GM03348 (cell line): ENCODE data around the gene MICU1.
A peak's percentile ranks its signal among the peaks of the same experiment; 100 is the strongest.

Experiments
- DNase-seq: peaks from one replicate; pipeline ENCODE4 v3.0.0; 2012; ENCODE audit warnings: low spot score

MICU1 gene

GRCh38 chr10:72344932-72345331 is 280.9 kb downstream of the MICU1 start:
- no peak for DNase-seq

GRCh38 chr10:72342911-72343310 is 283.0 kb downstream of the MICU1 start:
- DNase-seq, result no peak

DNA sequence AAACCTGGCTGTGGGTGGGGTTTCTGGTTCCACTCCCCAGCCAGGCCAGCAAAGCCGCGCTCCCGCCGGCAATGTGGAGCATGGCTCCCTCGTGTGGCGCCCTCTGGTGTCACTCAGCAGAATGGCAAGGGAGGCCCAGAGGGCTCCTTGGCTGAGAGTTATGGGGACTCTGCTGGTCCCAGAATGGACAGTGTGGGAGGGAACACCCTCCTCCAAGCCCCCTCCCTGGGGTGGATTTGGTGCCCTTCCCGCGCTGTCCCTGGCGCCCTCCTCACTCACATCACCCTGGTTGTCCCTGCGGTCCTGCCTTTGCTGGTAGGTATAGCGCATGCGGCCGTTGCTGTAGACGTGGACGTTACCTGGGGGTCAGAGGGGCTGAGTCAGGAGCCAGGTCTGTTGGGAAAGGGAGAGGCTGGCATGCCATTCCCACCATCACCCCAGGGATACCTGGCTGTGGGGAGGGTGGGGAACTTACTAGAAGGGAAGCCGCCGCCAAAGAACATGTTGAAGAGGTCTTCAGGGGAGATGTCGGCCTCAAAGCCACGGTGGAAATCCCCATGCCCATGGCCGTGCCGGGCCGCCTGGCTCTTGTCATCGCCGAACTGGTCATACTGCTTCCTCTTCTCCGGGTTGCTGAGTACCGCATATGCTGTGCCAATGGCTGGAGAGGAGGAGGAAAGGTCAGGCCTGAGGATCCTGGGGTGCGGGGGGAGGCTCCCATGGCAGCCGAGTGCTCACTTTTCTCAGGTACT is 285.2 kb downstream of the MICU1 start:
- DNase-seq, result peak; percentile 85

GRCh38 chr10:72338180-72338579 is 287.7 kb downstream of the MICU1 start:
- no peak for DNase-seq

DNA sequence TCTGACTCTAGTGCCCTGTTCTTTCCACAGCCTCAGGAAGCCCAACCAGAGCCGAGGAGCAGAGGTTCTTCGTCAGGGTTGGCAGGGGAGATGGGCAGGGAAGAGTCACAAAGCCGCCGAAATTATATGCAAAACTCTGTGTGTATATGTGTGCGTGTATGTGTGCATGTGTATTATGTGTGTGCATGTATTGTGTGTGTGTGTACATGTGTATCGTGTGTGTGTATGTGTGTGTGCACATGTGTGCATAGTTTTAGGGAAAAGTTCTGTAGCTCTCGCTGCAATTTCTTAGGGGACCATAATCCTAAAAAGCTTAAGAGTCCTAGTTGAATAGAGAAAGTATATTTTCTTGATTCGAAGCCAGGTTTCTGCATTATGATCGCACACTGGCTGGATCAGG is 288.2 kb downstream of the MICU1 start:
- DNase-seq, result no peak

DNA sequence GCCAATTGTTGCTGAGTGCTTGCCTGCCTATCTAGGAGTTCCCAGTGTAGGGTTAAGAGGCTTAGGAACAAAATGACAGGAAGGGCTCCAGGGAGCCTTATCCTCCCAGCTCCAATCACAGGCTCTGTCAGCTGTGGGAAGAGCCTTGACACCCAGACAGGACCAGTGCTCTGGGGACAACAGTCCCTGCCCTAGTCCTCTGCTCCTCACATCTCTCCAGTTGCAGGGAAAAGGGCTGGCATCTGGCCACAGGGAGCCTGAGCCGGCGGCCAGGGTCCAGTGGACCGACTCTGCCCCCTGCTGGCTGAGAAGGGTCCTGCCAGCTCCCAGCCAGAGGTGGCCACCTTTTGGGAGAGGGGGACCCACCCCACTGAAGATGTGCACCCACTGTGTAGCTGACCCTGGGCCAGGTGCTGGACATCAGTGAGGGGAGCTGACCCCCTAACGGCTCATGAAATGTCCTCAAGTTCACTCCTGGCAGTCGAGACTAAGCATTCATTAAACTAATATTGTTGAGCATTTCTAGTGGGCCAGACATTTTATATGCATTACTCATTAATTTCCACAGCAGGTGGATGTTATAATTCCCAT is 288.7 kb downstream of the MICU1 start:
- DNase-seq, result peak; percentile 81

GRCh38 chr10:72336259-72337038 is 289.4 kb downstream of the MICU1 start:
- DNase-seq, result no peak

DNA sequence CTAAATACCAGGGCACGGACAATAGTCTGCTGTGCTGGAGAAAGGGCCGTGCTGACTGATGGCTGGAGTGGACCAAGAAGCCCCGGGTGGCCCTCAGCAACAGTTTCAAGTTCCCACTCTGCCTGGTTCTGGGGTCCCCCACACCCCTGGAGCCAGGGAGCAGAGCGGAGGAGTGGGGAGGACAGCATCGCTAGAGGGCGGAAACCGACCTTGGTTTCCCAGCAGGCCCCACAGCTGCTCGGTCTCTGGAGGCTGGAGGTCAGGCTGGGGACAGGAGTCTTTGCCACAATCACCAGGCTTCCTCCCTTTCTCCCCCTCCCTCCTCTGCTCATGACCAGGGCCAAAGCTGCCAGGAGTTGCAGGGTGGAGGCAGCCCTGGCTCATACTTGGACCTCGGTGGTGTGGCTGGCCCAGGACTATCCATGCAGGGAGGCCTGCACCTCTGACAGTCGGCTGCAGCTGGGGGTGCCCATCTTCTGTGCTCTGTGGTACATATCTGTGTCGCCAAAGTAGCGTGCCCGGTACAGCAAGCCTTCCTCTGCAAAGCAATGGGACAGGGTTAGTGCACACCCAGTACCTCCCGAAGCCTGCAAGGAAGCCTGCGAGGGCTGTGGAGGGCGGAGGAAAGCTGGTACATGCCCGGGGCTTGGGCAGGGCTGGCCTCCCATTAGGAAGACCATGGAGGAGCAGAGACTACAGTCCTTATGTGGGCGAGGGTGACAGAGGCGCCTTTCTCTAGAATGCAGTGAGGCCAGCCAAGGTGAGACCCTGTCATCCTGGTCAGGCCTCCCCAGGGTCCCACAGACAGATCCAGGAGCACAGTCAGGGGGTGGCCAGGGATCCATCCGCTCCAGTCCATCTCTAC is 290.3 kb downstream of the MICU1 start:
- no peak for DNase-seq

DNA sequence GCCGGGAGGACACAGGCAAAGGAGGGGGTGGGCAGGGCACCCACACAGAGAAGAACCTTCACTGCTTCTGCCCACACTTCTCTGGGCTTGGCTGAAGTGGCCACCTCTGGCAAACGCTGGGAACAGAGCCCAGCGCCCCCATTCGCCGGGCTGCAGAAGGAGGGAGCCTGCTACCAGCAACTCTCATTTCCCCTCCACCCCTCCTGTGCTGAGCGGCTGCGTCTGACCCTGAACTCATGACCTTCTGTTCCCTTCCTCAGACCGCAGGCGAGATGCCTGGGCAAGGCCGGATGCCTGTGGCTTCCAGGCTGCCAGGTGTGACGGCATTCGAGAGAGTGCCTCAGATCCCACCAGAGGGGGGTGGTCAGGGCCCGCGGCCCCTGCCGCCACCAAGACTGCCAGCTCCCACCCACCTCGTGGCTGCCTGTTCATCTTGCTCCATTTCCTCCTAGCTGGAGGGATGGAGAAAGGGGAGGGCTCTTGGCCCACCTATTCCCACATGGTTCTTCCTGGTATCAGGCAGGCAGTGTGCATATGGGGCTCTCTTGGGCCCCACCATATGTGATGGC is 291.0 kb downstream of the MICU1 start:
- no peak for DNase-seq

- no peak for DNase-seq
Measured at GRCh38 chr10:72334196-72334824, 291.6 kb downstream of the MICU1 start.

GRCh38 chr10:72333112-72334015 is 292.5 kb downstream of the MICU1 start:
- DNase-seq, result no peak

GRCh38 chr10:72332423-72333111 is 293.3 kb downstream of the MICU1 start:
- DNase-seq, result no peak

DNA sequence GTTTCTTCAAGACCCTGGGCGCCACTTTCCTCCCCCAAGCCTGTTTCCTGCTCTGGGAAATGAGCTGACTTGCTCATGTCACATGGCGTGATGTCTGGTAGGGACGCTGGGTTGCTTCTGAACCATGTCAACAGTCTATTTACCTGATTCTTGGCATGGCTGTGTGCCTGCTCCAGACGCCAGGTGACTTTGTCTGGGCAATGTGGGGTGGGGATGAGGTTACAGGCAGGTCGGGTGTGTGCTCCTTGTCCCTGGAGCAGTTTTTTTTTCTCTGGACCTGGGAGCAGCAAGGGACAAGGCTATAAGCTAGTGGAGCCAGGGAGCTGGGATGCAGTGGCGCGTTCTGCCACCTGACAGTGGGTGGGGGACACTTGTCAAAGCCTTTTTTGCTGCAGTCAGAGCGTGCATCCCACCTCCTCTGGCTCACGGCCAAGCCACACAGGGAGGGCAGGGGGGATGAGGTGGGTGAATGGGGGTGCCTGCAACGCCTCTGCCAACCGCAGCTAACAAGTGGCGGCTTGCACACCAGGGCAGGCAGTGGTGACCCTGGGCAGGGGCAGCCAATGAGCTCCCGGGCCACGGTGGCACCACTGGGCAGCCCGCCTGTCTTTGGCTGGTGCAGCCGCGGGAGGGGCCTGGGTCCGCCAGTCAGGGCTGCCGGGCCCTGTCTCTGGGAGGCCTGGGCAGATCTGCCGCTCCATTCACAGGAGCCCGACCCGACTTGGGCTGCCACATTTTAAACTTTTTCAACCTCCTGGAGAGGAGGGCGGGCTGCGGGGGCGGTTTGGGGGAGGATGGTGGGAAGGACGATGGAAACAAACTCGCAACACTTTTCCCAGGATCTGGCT is 294.1 kb downstream of the MICU1 start:
- DNase-seq, result peak; percentile 69

GRCh38 chr10:72330069-72330426 is 295.8 kb downstream of the MICU1 start:
- no peak for DNase-seq

DNA sequence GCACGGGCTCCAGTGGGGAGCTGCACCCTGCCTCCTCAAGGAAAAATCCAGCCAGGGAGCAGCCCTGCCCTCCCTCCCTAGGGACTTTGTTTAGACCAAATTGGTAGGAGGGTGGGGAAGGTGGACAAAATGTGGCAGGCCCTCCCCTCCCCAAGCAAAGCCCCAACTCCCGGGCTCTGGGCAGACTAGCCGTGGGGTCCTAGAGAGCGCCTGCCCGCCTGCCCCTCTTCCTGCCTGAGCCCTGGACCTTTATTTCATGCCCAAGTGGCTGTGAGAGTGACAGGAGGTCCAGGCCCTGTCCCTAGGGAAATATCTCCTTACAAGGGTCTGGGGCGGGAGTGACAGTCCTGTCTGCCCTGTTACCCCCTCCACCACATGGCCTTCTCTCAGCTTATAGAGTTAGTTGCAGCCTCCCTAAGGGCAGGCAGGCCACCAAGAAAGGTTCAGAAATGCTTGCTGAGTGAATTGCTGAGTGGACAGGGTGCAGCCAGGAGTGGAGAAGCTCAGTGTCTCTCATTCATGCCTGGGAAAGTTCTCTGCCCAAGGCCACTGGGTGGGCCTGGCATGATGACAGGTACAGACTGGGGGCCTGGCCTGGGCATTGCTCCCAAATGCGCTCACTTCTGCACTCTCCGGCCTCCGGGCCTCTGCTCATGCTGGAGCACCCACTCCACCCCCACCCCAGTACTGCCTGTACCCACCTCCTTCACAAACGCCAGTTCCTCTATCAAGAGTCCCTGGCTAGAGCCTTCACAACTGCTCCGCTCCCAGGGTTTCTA is 296.4 kb downstream of the MICU1 start:
- DNase-seq, result no peak

- no peak for DNase-seq
Measured at GRCh38 chr10:72328829-72329204, 297.1 kb downstream of the MICU1 start.

DNA sequence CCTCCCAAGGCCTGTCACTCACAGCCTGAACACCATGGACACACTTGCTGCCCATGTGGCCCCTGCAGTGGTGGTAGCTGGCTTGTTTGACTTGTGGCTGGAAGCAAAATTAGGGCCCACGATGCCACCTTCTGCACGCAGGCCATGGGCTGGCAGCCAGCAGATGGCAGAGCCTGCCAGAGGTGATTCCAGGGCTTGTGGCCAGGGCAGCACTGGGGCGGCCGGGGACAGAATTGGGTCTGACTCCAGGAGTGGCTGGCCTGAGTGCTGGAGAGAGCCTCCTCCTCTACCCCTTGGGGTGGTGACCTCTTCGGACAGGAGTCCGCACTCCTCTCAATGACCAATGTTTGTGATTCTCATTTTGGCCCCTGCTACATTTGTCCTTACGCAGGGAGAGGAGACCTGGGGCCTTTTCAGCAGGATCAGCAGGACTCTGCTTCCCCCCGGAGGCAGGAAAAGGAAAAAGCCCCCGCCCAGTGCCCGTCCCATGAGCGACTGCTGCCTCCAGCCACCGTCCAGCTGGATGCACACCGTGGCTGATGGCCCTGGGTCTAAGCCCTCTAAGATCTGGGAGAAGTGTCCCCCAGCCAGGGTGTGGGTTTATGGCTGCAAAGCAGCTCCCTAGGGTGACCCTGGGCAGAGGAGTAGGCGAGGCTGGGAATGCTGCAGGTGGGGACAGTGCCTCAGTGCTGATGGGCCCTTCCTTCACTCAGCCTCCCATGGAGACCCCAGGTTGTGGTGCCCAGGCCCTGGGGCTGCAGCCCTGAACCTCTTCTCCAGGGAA is 297.6 kb downstream of the MICU1 start:
- DNase-seq, result peak; percentile 83
